Epithelial cell of esophagus (primary cell): ENCODE measurements around the gene PRKCB.

Experiments
- DNase-seq: peaks from one replicate; pipeline ENCODE4 v3.0.0; 2010; ENCODE audit warnings: low read depth
- H3K4me3 ChIP-seq: 2 replicates; pipeline ENCODE4 v1.5.1; 2011; ENCODE audit warnings: mild to moderate bottlenecking, low read length, control low read depth
- TF ChIP-seq, protein P1 (sequence below): IDR thresholded peaks from 2 replicates; pipeline ENCODE4 v1.5.1; 2011; ENCODE audit warnings: low read depth, mild to moderate bottlenecking, low read length, control low read depth, inconsistent platforms; ENCODE audit not compliant: insufficient read depth; ENCODE audit errors: missing control alignments

PRKCB gene

GRCh38 chr16:23948949-23949411 lies 113.2 kb downstream of the PRKCB start:
- TF ChIP-seq, protein P1, sequence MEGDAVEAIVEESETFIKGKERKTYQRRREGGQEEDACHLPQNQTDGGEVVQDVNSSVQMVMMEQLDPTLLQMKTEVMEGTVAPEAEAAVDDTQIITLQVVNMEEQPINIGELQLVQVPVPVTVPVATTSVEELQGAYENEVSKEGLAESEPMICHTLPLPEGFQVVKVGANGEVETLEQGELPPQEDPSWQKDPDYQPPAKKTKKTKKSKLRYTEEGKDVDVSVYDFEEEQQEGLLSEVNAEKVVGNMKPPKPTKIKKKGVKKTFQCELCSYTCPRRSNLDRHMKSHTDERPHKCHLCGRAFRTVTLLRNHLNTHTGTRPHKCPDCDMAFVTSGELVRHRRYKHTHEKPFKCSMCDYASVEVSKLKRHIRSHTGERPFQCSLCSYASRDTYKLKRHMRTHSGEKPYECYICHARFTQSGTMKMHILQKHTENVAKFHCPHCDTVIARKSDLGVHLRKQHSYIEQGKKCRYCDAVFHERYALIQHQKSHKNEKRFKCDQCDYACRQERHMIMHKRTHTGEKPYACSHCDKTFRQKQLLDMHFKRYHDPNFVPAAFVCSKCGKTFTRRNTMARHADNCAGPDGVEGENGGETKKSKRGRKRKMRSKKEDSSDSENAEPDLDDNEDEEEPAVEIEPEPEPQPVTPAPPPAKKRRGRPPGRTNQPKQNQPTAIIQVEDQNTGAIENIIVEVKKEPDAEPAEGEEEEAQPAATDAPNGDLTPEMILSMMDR, result no peak
- DNase-seq, result no peak
- no peak overlapping the region for H3K4me3 ChIP-seq

GRCh38 chr16:23949630-23950290 lies 114.0 kb downstream of the PRKCB start:
- H3K4me3 ChIP-seq, result no peak overlapping the region
- TF ChIP-seq, protein P1, result no peak
- no peak for DNase-seq

GRCh38 chr16:23950291-23950894 lies 114.6 kb downstream of the PRKCB start:
- no peak for DNase-seq
- TF ChIP-seq, protein P1, result no peak
- no peak overlapping the region for H3K4me3 ChIP-seq

DNA sequence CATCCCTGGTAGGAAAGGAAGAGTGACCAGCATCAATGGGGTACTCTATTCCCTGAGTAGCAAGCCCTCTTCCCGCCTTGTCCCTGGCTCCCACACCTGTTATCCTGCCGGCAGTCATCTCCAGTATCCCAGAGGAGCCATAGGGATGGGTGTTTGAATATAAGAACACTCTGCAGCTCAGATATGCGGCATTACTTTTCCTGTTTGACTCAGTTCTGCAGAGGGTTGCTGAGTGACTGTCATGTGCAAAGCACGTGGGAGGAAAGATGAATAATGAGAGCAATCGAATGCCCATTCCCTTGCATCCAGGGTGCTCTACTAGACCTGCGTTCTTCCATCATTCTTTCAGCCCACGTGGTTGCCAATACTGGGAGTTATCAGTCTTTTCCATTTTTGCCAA lies 115.1 kb downstream of the PRKCB start:
- no peak for DNase-seq
- no peak overlapping the region for H3K4me3 ChIP-seq
- TF ChIP-seq, protein P1, result no peak

DNA sequence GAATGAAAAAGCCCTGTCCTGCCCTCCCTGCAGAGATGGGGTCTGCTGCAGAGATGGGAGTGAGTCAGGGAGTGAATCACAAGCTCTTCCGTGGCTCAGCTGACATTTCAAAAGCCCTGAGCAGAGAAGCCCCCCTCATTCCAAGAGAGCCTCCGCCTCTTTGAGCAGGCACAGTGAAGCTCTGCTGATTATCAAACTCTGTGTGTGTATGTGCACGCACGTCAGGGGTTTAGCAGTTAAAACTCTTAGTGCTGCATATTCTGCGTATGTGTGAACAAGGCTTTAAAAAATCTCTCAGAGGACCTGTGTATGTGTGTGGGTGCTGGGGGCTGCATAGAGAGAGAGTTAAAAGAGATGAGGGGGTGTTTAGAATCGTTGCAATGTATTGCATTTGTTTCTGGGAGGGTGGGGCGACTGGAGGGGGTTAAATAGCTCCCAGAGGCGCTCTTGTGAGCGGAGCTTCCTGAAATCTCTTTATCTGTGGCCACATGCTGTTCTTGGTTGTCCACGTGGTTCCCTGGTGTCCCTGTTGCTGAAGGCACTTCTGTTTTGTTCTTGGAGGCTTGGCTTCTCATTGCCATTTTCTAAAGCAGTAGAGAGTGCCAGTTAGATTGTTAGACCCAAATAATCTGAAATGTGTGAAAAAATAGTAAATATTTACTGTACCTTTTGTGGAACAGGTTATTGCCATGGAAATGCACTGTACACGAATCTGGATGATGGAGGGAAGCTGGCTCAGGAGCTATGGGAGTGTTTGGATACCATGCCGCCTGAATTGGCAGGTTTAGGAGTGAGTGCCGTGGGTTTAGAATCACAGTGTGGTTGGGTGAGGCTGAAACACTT lies 116.6 kb downstream of the PRKCB start:
- TF ChIP-seq, protein P1, result no peak
- no peak for DNase-seq
- H3K4me3 ChIP-seq, result no peak overlapping the region

DNA sequence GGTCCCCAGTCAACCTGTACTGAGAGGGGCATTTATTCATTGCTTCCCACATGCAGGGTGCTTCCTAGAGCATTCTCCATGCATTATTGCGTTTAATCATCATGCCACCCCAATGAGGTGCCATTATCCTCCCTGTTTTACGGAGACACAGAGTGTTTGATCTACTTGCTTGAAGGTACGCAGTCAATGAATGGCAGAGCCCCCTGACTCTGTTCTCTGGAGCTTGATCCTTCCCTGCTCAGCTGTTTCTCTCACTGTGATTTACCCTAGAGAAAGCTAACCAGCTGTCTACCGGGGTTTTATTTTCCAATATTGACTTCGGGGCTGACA lies 117.2 kb downstream of the PRKCB start:
- TF ChIP-seq, protein P1, result no peak
- no peak overlapping the region for H3K4me3 ChIP-seq
- no peak for DNase-seq
